Panc1 (cell line): ENCODE data around the gene NUP98. TPM values are rescaled to one million over a fixed set of nuclear protein-coding genes. Genes with fewer than 3 reads are reported as not detected.

Experiments
- ATAC-seq: fragments of 200-7000 bp; cut with Tn5 transposase; 2 replicates; pipeline ENCODE4 v1.9.1; 2020; ENCODE audit warnings: mild to moderate bottlenecking, moderate library complexity
- BruUV-seq: library from RNA; stranded (reverse); fragments of 400-500 nt; replicated peaks from 2 replicates; lab custom pipeline; 2021; lab: Mats Ljungman, UMichigan
- CTCF ChIA-PET: fragments of 300-600 bp; sonication (Branson Sonifier 250); formaldehyde crosslinking; loops from one replicate; lab custom pipeline; 2022; ENCODE audit warnings: antibody characterized with exemption; lab: Charles Lee
- POLR2A ChIA-PET: fragments of 300-600 bp; sonication (Branson Sonifier 250); formaldehyde crosslinking; loops from one replicate; lab custom pipeline; 2022; ENCODE audit warnings: antibody characterized with exemption; lab: Charles Lee
- DNase-seq: peaks from one replicate; pipeline ENCODE4 v3.0.0-alpha.2; 2010; ENCODE audit warnings: low read depth, low spot score
- H3K27ac ChIP-seq: 2 replicates; pipeline ENCODE4 v1.5.1; 2011; ENCODE audit warnings: mild to moderate bottlenecking, low read length, inconsistent platforms
- H3K27me3 ChIP-seq: fragments of 200-500 bp; sonication (Bioruptor generic); 2 replicates; pipeline ENCODE4 v1.6.0; 2014; ENCODE audit warnings: low read length, inconsistent platforms; ENCODE audit not compliant: control insufficient read depth, insufficient read depth
- H3K36me3 ChIP-seq: fragments of 200-500 bp; sonication (Bioruptor generic); 2 replicates; pipeline ENCODE4 v1.5.1; 2014; ENCODE audit warnings: inconsistent platforms, mild to moderate bottlenecking, low read length, moderate library complexity; ENCODE audit not compliant: control insufficient read depth, insufficient read depth
- H3K4me1 ChIP-seq: 2 replicates; pipeline ENCODE4 v1.5.1; 2011; ENCODE audit warnings: inconsistent platforms, mild to moderate bottlenecking, low read length, moderate library complexity; ENCODE audit not compliant: control insufficient read depth, insufficient read depth
- H3K4me3 ChIP-seq, 2 experiments: 2 replicates each; pipeline ENCODE4 v1.5.1; 2011 to 2012; ENCODE audit warnings: low read depth in 2 of 2, low read length in 2 of 2, mild to moderate bottlenecking in 2 of 2, inconsistent platforms in 1 of 2, moderate library complexity in 1 of 2
- H3K9me3 ChIP-seq: fragments of 200-500 bp; sonication (Bioruptor generic); 2 replicates; pipeline ENCODE4 v1.5.1; 2014; ENCODE audit warnings: low read depth, mild to moderate bottlenecking, inconsistent platforms, low read length, moderate library complexity; ENCODE audit not compliant: control insufficient read depth, insufficient read depth
- POLR2AphosphoS5 ChIP-seq: IDR thresholded peaks from 2 replicates; pipeline ENCODE4 v1.6.1; 2012; ENCODE audit warnings: mild to moderate bottlenecking, low read depth, low read length, moderate library complexity
- SIN3A ChIP-seq: IDR thresholded peaks from 2 replicates; pipeline ENCODE4 v1.6.1; 2012; ENCODE audit warnings: low read depth, mild to moderate bottlenecking, low read length, moderate library complexity, borderline replicate concordance; ENCODE audit not compliant: insufficient read depth
- TCF7L2 ChIP-seq: IDR thresholded peaks from 2 replicates; pipeline ENCODE4 v1.6.1; 2011; ENCODE audit warnings: mild to moderate bottlenecking, low read depth, low read length, inconsistent platforms
- in situ Hi-C: cut with HindIII; loops from 2 replicates; pipeline ENCODE4 v1.10.0; 2016; ENCODE audit warnings: low sequenced_read_pairs, low pct_unique_long_range_greater_than_20kb
- intact Hi-C: fragments of 100-400 bp; cut with micrococcal nuclease; formaldehyde crosslinking; loops from one replicate; pipeline ENCODE4 v1.10.0; 2022; ENCODE audit not compliant: unreplicated experiment
- total RNA-seq: library from RNA; stranded (reverse); gene quantifications from one replicate; pipeline ENCODE4 v1.2.1, GENCODE V29; 2021; ENCODE audit not compliant: unreplicated experiment
- TF ChIP-seq, protein P1 (sequence below), 2 experiments: IDR thresholded peaks; 2 replicates each; pipeline ENCODE4 v1.6.1; 2011 to 2012; ENCODE audit warnings: low read depth in 2 of 2, control low read depth in 1 of 2, low read length in 1 of 2, mild to moderate bottlenecking in 1 of 2, moderate library complexity in 1 of 2; ENCODE audit not compliant: insufficient read depth in 1 of 2
- TF ChIP-seq, protein P2 (sequence below): fragments of 450-650 bp; IDR thresholded peaks from 2 replicates; pipeline ENCODE4 v1.5.1; 2017; ENCODE audit warnings: mild to moderate bottlenecking

The NUP98 gene
- total RNA-seq, 1 experiment from 2014 or later: 244 TPM

GRCh38 chr11:3755151-3755550, 42.2 kb downstream of the NUP98 start:
- in situ Hi-C loops: no loop called here
- Histone ChIP-seq H3K27ac (no peak overlapping the region), H3K4me1 (no peaks in the 10 kb centered on the region), H3K9me3 (no peaks in the 10 kb centered on the region), H3K27me3 (no peaks in the 10 kb centered on the region), H3K36me3 (peaks cover 45% of the 10 kb centered on the region), H3K4me3 (no peak overlapping the region)
- intact Hi-C loops: no loop called here
- TF ChIP-seq SIN3A (no peak), TCF7L2 (no peak), POLR2AphosphoS5 (no peak)
- TF ChIP-seq, protein P1, sequence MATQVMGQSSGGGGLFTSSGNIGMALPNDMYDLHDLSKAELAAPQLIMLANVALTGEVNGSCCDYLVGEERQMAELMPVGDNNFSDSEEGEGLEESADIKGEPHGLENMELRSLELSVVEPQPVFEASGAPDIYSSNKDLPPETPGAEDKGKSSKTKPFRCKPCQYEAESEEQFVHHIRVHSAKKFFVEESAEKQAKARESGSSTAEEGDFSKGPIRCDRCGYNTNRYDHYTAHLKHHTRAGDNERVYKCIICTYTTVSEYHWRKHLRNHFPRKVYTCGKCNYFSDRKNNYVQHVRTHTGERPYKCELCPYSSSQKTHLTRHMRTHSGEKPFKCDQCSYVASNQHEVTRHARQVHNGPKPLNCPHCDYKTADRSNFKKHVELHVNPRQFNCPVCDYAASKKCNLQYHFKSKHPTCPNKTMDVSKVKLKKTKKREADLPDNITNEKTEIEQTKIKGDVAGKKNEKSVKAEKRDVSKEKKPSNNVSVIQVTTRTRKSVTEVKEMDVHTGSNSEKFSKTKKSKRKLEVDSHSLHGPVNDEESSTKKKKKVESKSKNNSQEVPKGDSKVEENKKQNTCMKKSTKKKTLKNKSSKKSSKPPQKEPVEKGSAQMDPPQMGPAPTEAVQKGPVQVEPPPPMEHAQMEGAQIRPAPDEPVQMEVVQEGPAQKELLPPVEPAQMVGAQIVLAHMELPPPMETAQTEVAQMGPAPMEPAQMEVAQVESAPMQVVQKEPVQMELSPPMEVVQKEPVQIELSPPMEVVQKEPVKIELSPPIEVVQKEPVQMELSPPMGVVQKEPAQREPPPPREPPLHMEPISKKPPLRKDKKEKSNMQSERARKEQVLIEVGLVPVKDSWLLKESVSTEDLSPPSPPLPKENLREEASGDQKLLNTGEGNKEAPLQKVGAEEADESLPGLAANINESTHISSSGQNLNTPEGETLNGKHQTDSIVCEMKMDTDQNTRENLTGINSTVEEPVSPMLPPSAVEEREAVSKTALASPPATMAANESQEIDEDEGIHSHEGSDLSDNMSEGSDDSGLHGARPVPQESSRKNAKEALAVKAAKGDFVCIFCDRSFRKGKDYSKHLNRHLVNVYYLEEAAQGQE (IDR thresholded peaks at IDR 0.05; ENCODE audit: insufficient read depth in 1 of 2, low read depth in 2 of 2, low read length in 1 of 2): no peak
- TF ChIP-seq, protein P2, sequence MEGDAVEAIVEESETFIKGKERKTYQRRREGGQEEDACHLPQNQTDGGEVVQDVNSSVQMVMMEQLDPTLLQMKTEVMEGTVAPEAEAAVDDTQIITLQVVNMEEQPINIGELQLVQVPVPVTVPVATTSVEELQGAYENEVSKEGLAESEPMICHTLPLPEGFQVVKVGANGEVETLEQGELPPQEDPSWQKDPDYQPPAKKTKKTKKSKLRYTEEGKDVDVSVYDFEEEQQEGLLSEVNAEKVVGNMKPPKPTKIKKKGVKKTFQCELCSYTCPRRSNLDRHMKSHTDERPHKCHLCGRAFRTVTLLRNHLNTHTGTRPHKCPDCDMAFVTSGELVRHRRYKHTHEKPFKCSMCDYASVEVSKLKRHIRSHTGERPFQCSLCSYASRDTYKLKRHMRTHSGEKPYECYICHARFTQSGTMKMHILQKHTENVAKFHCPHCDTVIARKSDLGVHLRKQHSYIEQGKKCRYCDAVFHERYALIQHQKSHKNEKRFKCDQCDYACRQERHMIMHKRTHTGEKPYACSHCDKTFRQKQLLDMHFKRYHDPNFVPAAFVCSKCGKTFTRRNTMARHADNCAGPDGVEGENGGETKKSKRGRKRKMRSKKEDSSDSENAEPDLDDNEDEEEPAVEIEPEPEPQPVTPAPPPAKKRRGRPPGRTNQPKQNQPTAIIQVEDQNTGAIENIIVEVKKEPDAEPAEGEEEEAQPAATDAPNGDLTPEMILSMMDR: no peak
- no peak for DNase-seq
- BruUV-seq: no TSS peak
- ATAC-seq: no peak
- ChIA-PET POLR2A (interaction anchor here (0.9 kb wide), 1 partner anchor 41 kb away, joined by 3 read pairs; no protein-coding TSS in a partner anchor), CTCF (no interaction called here)

- in situ Hi-C loops: no loop called here
- intact Hi-C loops: no loop called here
- CTCF ChIA-PET: no interaction called here
- ATAC-seq: no peak
- no peak for DNase-seq
- Histone ChIP-seq H3K27ac (no peak overlapping the region), H3K36me3 (peaks cover 40% of the 10 kb centered on the region), H3K4me3 (no peak overlapping the region), H3K9me3 (no peaks in the 10 kb centered on the region), H3K27me3 (no peaks in the 10 kb centered on the region), H3K4me1 (no peaks in the 10 kb centered on the region)
- TF ChIP-seq TCF7L2: no peak
- TF ChIP-seq, protein P2: no peak
- no peak for TF ChIP-seq POLR2AphosphoS5
- TF ChIP-seq, protein P1 (IDR thresholded peaks at IDR 0.05; ENCODE audit: insufficient read depth in 1 of 2, low read depth in 2 of 2, low read length in 1 of 2): no peak
- no peak for TF ChIP-seq SIN3A
- POLR2A ChIA-PET: no interaction called here
- BruUV-seq: no TSS peak
Measured at GRCh38 chr11:3753110-3753509, 44.2 kb downstream of the NUP98 start.
